GM19452 (cell line): ENCODE results near the gene IMPG2.

Experiments used
- ATAC-seq: cut with Tn5 transposase; IDR thresholded peaks from one replicate; pipeline ENCODE4 v1.9.1; 2021; ENCODE audit not compliant: unreplicated experiment

IMPG2 gene

GRCh38 chr3:101278727-101279126 is 41.6 kb downstream of the IMPG2 start:
- no peak for ATAC-seq

GRCh38 chr3:101273608-101274007 is 46.8 kb downstream of the IMPG2 start:
- ATAC-seq = no peak

GRCh38 chr3:101273156-101273555 is 47.2 kb downstream of the IMPG2 start:
- ATAC-seq = no peak

- no peak for ATAC-seq
Observed at GRCh38 chr3:101271728-101272127, 48.6 kb downstream of the IMPG2 start.

- no peak for ATAC-seq
Observed at GRCh38 chr3:101270149-101270548, 50.2 kb downstream of the IMPG2 start.

GRCh38 chr3:101268971-101269671 is 51.3 kb downstream of the IMPG2 start:
- no peak for ATAC-seq

- no peak for ATAC-seq
Observed at GRCh38 chr3:101268141-101268540, 52.2 kb downstream of the IMPG2 start.

- ATAC-seq = no peak
Observed at GRCh38 chr3:101266566-101266965, 53.8 kb downstream of the IMPG2 start.

- no peak for ATAC-seq
Observed at GRCh38 chr3:101266071-101266470, 54.3 kb downstream of the IMPG2 start.

GRCh38 chr3:101262393-101263240 is 57.8 kb downstream of the IMPG2 start:
- no peak for ATAC-seq

- ATAC-seq = no peak
Observed at GRCh38 chr3:101261506-101261905, 58.9 kb downstream of the IMPG2 start.

- no peak for ATAC-seq
Observed at GRCh38 chr3:101259485-101260341, 60.7 kb downstream of the IMPG2 start.

- ATAC-seq = no peak
Observed at GRCh38 chr3:101256511-101256910, 63.9 kb downstream of the IMPG2 start.

GRCh38 chr3:101255441-101255840 is 64.9 kb downstream of the IMPG2 start:
- no peak for ATAC-seq

GRCh38 chr3:101253396-101253795 is 67.0 kb downstream of the IMPG2 start:
- ATAC-seq = no peak

GRCh38 chr3:101252945-101253344 is 67.4 kb downstream of the IMPG2 start:
- no peak for ATAC-seq

GRCh38 chr3:101252307-101252706 is 68.1 kb downstream of the IMPG2 start:
- no peak for ATAC-seq

- no peak for ATAC-seq
Observed at GRCh38 chr3:101251441-101251840, 68.9 kb downstream of the IMPG2 start.

- ATAC-seq = no peak
Observed at GRCh38 chr3:101249522-101249921, 70.9 kb downstream of the IMPG2 start.

- ATAC-seq = no peak
Observed at GRCh38 chr3:101248736-101249135, 71.6 kb downstream of the IMPG2 start.

- ATAC-seq = no peak
Observed at GRCh38 chr3:101244212-101244575, 76.2 kb downstream of the IMPG2 start.
